GM12878 (cell line): ENCODE measurements around the gene MAN1A1. TPM values are rescaled to one million over a fixed set of nuclear protein-coding genes. Genes with fewer than 3 reads are reported as not detected.

ENCODE experiments used
- ATAC-seq: fragments of 200-7000 bp; cut with Tn5 transposase; 3 replicates; pipeline ENCODE4 v1.9.1; 2020; ENCODE audit warnings: mild to moderate bottlenecking, moderate library complexity
- BruUV-seq: library from RNA; stranded (reverse); fragments of 400-500 nt; replicated peaks from 2 replicates; lab custom pipeline; 2021; lab: Mats Ljungman, UMichigan
- CTCF ChIA-PET: fragments of 300-600 bp; sonication (Branson Sonifier 250); formaldehyde crosslinking; extraction: SDS; loops from one replicate; lab custom pipeline; 2021; ENCODE audit warnings: inconsistent platforms; lab: Yijun Ruan, JAX
- POLR2A ChIA-PET: fragments of 350-600 bp; formaldehyde crosslinking; extraction: SDS; loops from one replicate; lab custom pipeline; 2021; ENCODE audit warnings: inconsistent platforms; lab: Charles Lee
- RAD21 ChIA-PET: fragments of 300-600 bp; sonication (Branson Sonifier 250); formaldehyde crosslinking; loops from one replicate; lab custom pipeline; 2023; ENCODE audit warnings: antibody characterized with exemption; ENCODE audit not compliant: unreplicated experiment; lab: Charles Lee
- SMC1A ChIA-PET: fragments of 300-600 bp; sonication (Branson Sonifier 250); formaldehyde crosslinking; loops from one replicate; lab custom pipeline; 2023; ENCODE audit not compliant: unreplicated experiment, uncharacterized antibody; lab: Charles Lee
- DNase-seq: peaks from one replicate; pipeline ENCODE4 v3.0.0-alpha.2; 2011; ENCODE audit warnings: low read depth, low spot score
- FAIRE-seq: peaks from 3 replicates; lab custom pipeline; 2011; peaks lifted over from hg19 to GRCh38; lab: Jason Lieb, UNC
- H2AFZ ChIP-seq: 2 replicates; pipeline ENCODE4 v1.6.0; 2011; ENCODE audit warnings: low read depth, low read length, control low read depth; ENCODE audit not compliant: control insufficient read depth
- H3K27ac ChIP-seq: 2 replicates; pipeline ENCODE4 v1.5.1; 2011; ENCODE audit warnings: control low read depth; ENCODE audit not compliant: control insufficient read depth, insufficient read depth
- H3K27me3 ChIP-seq, 2 experiments: replicated peaks in 1 of 2; 2 replicates each; pipeline versions ENCODE4 v1.6.0 to v1.6.1; 2011; ENCODE audit warnings: low read length in 1 of 2; ENCODE audit not compliant: control insufficient read depth in 2 of 2, insufficient read depth in 2 of 2
- H3K36me3 ChIP-seq, 2 experiments: 2 replicates each; pipeline ENCODE4 v1.5.1; 2011; ENCODE audit warnings: low read length in 1 of 2; ENCODE audit not compliant: control insufficient read depth in 2 of 2, insufficient read depth in 2 of 2
- H3K4me1 ChIP-seq: 2 replicates; pipeline ENCODE4 v1.6.1; 2011; ENCODE audit warnings: mild to moderate bottlenecking, low read length, moderate library complexity, mixed read lengths; ENCODE audit not compliant: control insufficient read depth, insufficient read depth
- H3K4me2 ChIP-seq: 2 replicates; pipeline ENCODE4 v1.6.0; 2011; ENCODE audit warnings: control low read depth; ENCODE audit not compliant: control insufficient read depth, insufficient read depth
- H3K4me3 ChIP-seq: fragments of 200-600 bp; sonication (generic); 2 replicates; pipeline ENCODE4 v1.5.1; 2016
- H3K79me2 ChIP-seq: 2 replicates; pipeline ENCODE4 v1.6.0; 2011; ENCODE audit warnings: low read length; ENCODE audit not compliant: control insufficient read depth, insufficient read depth
- H3K9ac ChIP-seq: 2 replicates; pipeline ENCODE4 v1.8.0; 2011; ENCODE audit warnings: low read length, control low read depth, mixed read lengths; ENCODE audit not compliant: control insufficient read depth, insufficient read depth
- H3K9me3 ChIP-seq: replicated peaks from 3 replicates; pipeline ENCODE4 v1.5.1; 2011; ENCODE audit warnings: mild to moderate bottlenecking, low read length; ENCODE audit not compliant: control insufficient read depth, insufficient read depth
- H4K20me1 ChIP-seq: 2 replicates; pipeline ENCODE4 v1.6.0; 2011; ENCODE audit not compliant: control insufficient read depth, insufficient read depth
- E2F4 ChIP-seq: IDR thresholded peaks from 2 replicates; pipeline ENCODE4 v1.6.1; 2012; ENCODE audit warnings: low read depth, low read length, improper control_type of control experiment
- IKZF2 ChIP-seq, 2 experiments: fragments of 450-650 bp; IDR thresholded peaks; 2 replicates each; pipeline ENCODE4 v1.6.1; 2017; ENCODE audit warnings: mild to moderate bottlenecking in 2 of 2, moderate library complexity in 2 of 2
- KLF5 ChIP-seq: fragments of 450-650 bp; IDR thresholded peaks from 2 replicates; pipeline ENCODE4 v1.6.1; 2014; ENCODE audit warnings: mild to moderate bottlenecking; ENCODE audit not compliant: partially characterized antibody
- NR2F1 ChIP-seq: fragments of 450-650 bp; conservative IDR thresholded peaks from 2 replicates; pipeline ENCODE4 v1.6.1; 2017; ENCODE audit warnings: mild to moderate bottlenecking
- POLR2A ChIP-seq: IDR thresholded peaks from 2 replicates; pipeline ENCODE4 v1.6.1; 2011; ENCODE audit warnings: low read depth, mild to moderate bottlenecking, low read length
- SMC3 ChIP-seq: IDR thresholded peaks from 2 replicates; pipeline ENCODE4 v1.6.1; 2011; ENCODE audit warnings: low read length, improper control_type of control experiment, borderline replicate concordance
- TCF7 ChIP-seq: IDR thresholded peaks from 2 replicates; pipeline ENCODE4 v1.6.1; 2014; ENCODE audit warnings: antibody characterized with exemption, borderline replicate concordance
- USF2 ChIP-seq: IDR thresholded peaks from 2 replicates; pipeline ENCODE4 v1.6.1; 2011; ENCODE audit warnings: low read depth, low read length, improper control_type of control experiment, borderline replicate concordance
- WGBS: methylation state at CpG from one replicate; pipeline ENCODE4 v1.1.6; 2016; ENCODE audit warnings: low lambda C conversion rate; ENCODE audit not compliant: insufficient replicate concordance, insufficient coverage; ENCODE audit errors: missing lambda C conversion rate; 5-methylcytosine and 5-hydroxymethylcytosine counted together
- in situ Hi-C: fragments of 300-500 bp; cut with MboI; formaldehyde crosslinking; loops from 9 replicates; pipeline ENCODE4 v1.14.3; 2018; ENCODE audit warnings: mixed read lengths
- intact Hi-C: fragments of 100-400 bp; cut with micrococcal nuclease; formaldehyde crosslinking; loops from one replicate; pipeline ENCODE4 v1.14.2; 2022; ENCODE audit not compliant: unreplicated experiment
- polyA plus RNA-seq, 11 experiments: library from polyadenylated mRNA; depleted of rRNA in 4 of 11; unstranded in 6 of 11; stranded (reverse) in 5 of 11; fragments of >200 nt; fragmentation: Nextera tagmentation in 4 of 11; fragmentation: Illumina TruSeq in 1 of 11; extraction: Ambion mirVana in 4 of 11; extraction: Trizol in 1 of 11; gene quantifications; 1 replicate in 1 of 11; 2 replicates in 10 of 11; pipeline versions ENCODE4 v1.2.1 to v1.2.3, GENCODE V29; 2011 to 2016; ENCODE audit warnings: inconsistent platforms in 2 of 11, missing spikeins in 2 of 11, low read depth in 1 of 11
- total RNA-seq, 4 experiments: library from RNA; depleted of rRNA in 3 of 4; stranded (reverse); fragments of >200 nt in 3 of 4; fragmentation: Illumina TruSeq in 1 of 4; extraction: Trizol in 1 of 4; gene quantifications; 2 replicates each; pipeline versions ENCODE4 v1.2.1 to v1.2.3, GENCODE V29; 2013 to 2021

The MAN1A1 gene
- total and polyA plus RNA-seq, 10 of the 15 experiments (the other 5 are each of a cell fraction or from before 2014, with no cell fraction given) = 5.4 to 28.1 (median 19.5) TPM

GRCh38 chr6:119142637-119143036 is 206.9 kb downstream of the MAN1A1 start:
- peaks cover 12% of the 10 kb centered on the region for H3K4me1 ChIP-seq
- WGBS = 91% methylated on average over 5 of the region's 5 CpGs
- RAD21 ChIA-PET = interaction anchor here (1.5 kb wide), 1 partner anchor 208 kb away, joined by 4 read pairs; no protein-coding TSS in a partner anchor
- no peaks in the 10 kb centered on the region for H3K36me3 ChIP-seq
- H3K9me3 ChIP-seq = no peaks in the 10 kb centered on the region
- no peaks in the 10 kb centered on the region; a peak in 1 of 4 replicates for H3K27me3 ChIP-seq
- no peak for FAIRE-seq
- BruUV-seq = no TSS peak
- H3K9ac ChIP-seq = no peak overlapping the region
- TF ChIP-seq POLR2A (no peak), SMC3 (no peak), TCF7 (no peak), IKZF2 (IDR thresholded peaks at IDR 0.05) (no peak), USF2 (no peak), NR2F1 (no peak), KLF5 (no peak), E2F4 (no peak)
- H3K4me3 ChIP-seq = no peak overlapping the region
- H3K4me2 ChIP-seq = no peak overlapping the region
- ATAC-seq = no peak
- H4K20me1 ChIP-seq = no peaks in the 10 kb centered on the region
- CTCF ChIA-PET = interaction anchor here (0.7 to 2.0 kb wide), 3 partner anchors 13 to 208 kb away, joined by 3 to 8 read pairs (median 4); no protein-coding TSS in a partner anchor
- no peak for DNase-seq
- intact Hi-C loops = no loop called here
- SMC1A ChIA-PET = interaction anchor here (0.8 to 1.1 kb wide), 3 partner anchors 10 to 376 kb away, joined by 3 read pairs; no protein-coding TSS in a partner anchor
- in situ Hi-C loops = no loop called here
- H3K79me2 ChIP-seq = no peaks in the 10 kb centered on the region
- H2AFZ ChIP-seq = no peak overlapping the region
- POLR2A ChIA-PET = no interaction called here
- H3K27ac ChIP-seq = no peak overlapping the region
